ENCODE data around the gene KLF4. TPM values are rescaled to one million over a fixed set of nuclear protein-coding genes. Genes with fewer than 3 reads are reported as not detected.

KLF4 gene
- total and polyA plus RNA-seq, 9 donors: 29.2 to 138 (median 46.7) TPM

- intact Hi-C loops (cut with DNase I): loop anchor here in 1 of 4 donors (10.0 kb wide), 1 partner anchor 1282 kb away; no protein-coding TSS in a partner anchor
- TF ChIP-seq EP300 (IDR thresholded peaks at IDR 0.05) (no peak), POLR2A (IDR thresholded peaks at IDR 0.05) (no peak), CTCF (IDR thresholded peaks at IDR 0.05) (no peak)
- no peak overlapping the region for H3K27ac ChIP-seq
- H3K27me3 ChIP-seq: no peaks in the 10 kb centered on the region
- no peaks in the 10 kb centered on the region for H3K4me1 ChIP-seq (ENCODE audit: insufficient read depth)
- no peak for DNase-seq
- H3K36me3 ChIP-seq: no peaks in the 10 kb centered on the region
- no peak overlapping the region for H3K4me3 ChIP-seq
- 61 to 68% (median 65%) methylated on average over 9 of the region's 9 CpGs for WGBS, 3 donors
- H3K9me3 ChIP-seq: no peaks in the 10 kb centered on the region
Measured at GRCh38 chr9:107472581-107473340, 16.8 kb downstream of the KLF4 start.

DNA sequence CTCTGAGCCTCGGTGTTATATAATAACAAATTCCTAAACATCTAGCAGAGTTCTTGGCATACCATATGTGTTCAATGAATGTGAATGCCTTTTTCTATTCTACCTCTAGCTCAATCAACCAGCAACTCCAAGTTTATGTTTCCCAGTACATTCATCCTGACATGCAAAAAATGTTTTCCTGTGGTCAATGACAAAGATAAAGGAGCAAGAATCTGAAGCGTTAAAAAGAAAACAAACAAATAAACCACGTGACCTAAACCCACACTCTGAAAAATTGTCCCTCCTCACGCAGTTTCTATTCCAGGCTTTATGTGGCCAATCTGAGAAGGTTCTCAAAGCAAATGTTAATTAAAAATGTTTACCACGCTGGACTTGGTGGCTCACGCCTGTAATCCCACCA lies 18.0 kb downstream of the KLF4 start:
- intact Hi-C loops (cut with DNase I): loop anchor here in 1 of 4 donors (10.0 kb wide), 1 partner anchor 1283 kb away; no protein-coding TSS in a partner anchor
- 52 to 66% (median 56%) methylated on average over 6 of the region's 6 CpGs for WGBS, 3 donors
- TF ChIP-seq POLR2A (IDR thresholded peaks at IDR 0.05): no peak
- TF ChIP-seq CTCF (IDR thresholded peaks at IDR 0.05): no peak
- TF ChIP-seq EP300 (IDR thresholded peaks at IDR 0.05): no peak

DNA sequence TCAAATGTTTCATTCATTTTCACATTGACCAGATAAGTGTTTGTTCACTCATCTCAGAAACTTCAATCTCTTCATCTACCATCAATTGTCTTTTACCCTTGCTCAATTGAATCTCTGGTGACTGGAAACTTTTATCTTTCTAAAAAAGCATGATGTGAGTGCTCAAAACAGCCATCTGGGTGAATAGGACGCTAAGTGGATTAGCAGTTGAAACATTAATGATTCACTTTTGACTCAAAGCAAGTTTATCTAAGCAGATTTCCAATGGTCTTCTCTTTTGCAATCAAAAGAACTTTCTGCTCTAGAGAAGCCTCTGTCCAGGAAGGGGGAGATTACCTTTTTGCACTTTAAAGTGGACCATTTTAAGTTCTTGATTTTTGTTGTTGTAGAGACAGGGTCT lies 22.2 kb downstream of the KLF4 start:
- intact Hi-C loops (cut with DNase I): loop anchor here in 3 of 4 donors (5.0 to 10.0 kb wide), 3 partner anchors 967 to 1100 kb away; no protein-coding TSS in a partner anchor
- Histone ChIP-seq H3K4me1 (ENCODE audit: insufficient read depth) (no peaks in the 10 kb centered on the region), H3K27me3 (no peaks in the 10 kb centered on the region), H3K36me3 (no peaks in the 10 kb centered on the region), H3K27ac (no peak overlapping the region), H3K9me3 (no peaks in the 10 kb centered on the region), H3K4me3 (no peak overlapping the region)
- TF ChIP-seq CTCF (IDR thresholded peaks at IDR 0.05) (no peak), EP300 (IDR thresholded peaks at IDR 0.05) (no peak), POLR2A (IDR thresholded peaks at IDR 0.05) (no peak)
- WGBS, 3 donors: 76 to 89% (median 81%) methylated on average over 1 of the region's 1 CpG
- DNase-seq: no peak

More for the DNA sequence above, 18.0 kb downstream of the KLF4 start:
- H3K9me3 ChIP-seq: no peaks in the 10 kb centered on the region
- no peaks in the 10 kb centered on the region for H3K27me3 ChIP-seq
- no peaks in the 10 kb centered on the region for H3K36me3 ChIP-seq
- H3K27ac ChIP-seq: no peak overlapping the region
- H3K4me1 ChIP-seq (ENCODE audit: insufficient read depth): no peaks in the 10 kb centered on the region
- no peak for DNase-seq
- no peak overlapping the region for H3K4me3 ChIP-seq

DNA sequence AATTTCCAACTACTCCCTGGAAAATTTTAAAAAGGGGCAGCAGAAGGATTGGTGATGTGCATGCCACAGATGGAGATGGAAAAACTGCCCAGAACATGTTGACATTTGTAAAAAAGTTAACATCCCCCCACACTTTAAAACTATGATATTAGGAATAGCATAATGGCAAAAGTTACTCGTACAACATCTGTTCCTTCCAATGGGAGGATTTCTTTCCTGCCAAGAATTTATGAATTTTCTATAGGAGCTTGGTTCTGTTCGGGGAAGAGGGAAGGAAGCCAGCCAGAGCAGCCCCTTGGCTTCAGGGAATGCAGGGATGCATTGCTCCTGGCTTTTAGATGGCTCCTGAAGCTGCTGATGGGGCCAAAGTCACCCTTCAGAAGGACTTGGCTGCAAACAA lies 22.7 kb downstream of the KLF4 start:
- WGBS, 3 donors: 23 to 52% (median 42%) methylated on average over 2 of the region's 2 CpGs
- no peaks in the 10 kb centered on the region for H3K9me3 ChIP-seq
- H3K36me3 ChIP-seq: no peaks in the 10 kb centered on the region
- no peak overlapping the region for H3K27ac ChIP-seq
- intact Hi-C loops (cut with DNase I): loop anchor here in 3 of 4 donors (5.0 to 10.0 kb wide), 3 partner anchors 968 to 1100 kb away; no protein-coding TSS in a partner anchor
- no peak overlapping the region for H3K4me3 ChIP-seq
- DNase-seq: no peak
- no peaks in the 10 kb centered on the region for H3K4me1 ChIP-seq (ENCODE audit: insufficient read depth)
- no peak for TF ChIP-seq CTCF (IDR thresholded peaks at IDR 0.05)
- no peak for TF ChIP-seq EP300 (IDR thresholded peaks at IDR 0.05)
- no peak for TF ChIP-seq POLR2A (IDR thresholded peaks at IDR 0.05)
- H3K27me3 ChIP-seq: no peaks in the 10 kb centered on the region
